ENCODE results near the gene C6orf15.
A peak's percentile ranks its signal among the peaks of the same experiment; 100 is the strongest.

Gene C6orf15

DNA sequence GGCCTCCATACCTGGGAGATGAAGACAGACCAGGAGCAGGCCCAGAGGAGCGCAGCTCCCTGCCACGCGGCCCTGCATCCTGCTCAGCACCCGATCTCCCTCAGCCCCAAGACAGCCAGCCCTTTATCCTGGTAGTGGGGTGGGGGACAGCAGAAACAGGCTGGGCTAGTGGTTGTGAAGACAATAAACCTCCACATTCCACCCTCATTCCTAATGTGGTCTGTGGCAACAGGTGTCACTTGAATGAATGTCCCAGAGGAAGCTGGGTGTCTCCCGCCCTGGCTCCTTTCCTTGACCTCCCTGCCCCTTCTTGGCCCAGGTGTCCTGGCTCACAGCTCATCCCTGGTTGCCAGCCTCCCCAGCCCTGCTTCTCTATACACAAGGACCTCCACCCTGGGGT lies at the start of gene C6orf15:
C6orf15 (minus strand) TSS at position 98 of the 400 bp plus-strand sequence; CDS start at position 78, 20 bp downstream.
- no peak for DNase-seq

DNA sequence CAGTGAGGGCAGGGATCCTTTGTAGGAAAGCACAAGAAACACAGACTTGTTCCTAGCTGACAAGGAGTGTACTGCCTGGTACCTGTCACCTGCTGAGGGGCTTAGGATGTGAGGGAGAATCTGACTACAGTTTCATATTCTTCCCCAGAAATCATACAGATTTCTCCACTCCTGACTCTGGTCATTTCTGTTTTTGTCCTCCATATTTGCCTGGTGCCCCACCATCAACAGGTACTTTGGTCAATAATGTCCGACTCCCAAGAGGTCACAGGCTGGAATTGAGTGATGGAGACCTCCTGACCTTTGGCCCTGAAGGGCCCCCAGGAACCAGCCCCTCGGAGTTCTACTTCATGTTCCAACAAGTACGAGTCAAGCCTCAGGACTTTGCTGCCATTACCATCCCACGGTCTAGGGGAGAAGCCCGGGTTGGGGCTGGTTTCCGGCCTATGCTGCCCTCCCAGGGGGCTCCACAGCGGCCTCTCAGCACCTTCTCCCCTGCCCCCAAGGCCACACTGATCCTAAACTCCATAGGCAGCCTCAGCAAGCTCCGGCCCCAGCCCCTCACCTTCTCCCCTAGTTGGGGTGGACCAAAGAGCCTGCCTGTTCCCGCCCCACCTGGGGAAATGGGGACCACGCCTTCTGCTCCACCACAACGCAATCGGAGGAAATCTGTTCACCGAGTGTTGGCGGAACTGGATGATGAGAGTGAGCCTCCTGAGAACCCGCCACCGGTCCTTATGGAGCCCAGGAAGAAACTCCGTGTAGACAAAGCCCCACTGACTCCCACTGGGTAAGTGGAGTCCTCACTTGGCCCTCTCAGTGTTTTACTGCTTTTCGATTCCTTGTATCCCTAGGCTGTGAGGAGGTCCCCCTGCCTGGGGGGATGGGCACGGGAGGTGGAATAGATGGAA lies 49.1 kb upstream of the C6orf15 start:
- no peak for DNase-seq

DNA sequence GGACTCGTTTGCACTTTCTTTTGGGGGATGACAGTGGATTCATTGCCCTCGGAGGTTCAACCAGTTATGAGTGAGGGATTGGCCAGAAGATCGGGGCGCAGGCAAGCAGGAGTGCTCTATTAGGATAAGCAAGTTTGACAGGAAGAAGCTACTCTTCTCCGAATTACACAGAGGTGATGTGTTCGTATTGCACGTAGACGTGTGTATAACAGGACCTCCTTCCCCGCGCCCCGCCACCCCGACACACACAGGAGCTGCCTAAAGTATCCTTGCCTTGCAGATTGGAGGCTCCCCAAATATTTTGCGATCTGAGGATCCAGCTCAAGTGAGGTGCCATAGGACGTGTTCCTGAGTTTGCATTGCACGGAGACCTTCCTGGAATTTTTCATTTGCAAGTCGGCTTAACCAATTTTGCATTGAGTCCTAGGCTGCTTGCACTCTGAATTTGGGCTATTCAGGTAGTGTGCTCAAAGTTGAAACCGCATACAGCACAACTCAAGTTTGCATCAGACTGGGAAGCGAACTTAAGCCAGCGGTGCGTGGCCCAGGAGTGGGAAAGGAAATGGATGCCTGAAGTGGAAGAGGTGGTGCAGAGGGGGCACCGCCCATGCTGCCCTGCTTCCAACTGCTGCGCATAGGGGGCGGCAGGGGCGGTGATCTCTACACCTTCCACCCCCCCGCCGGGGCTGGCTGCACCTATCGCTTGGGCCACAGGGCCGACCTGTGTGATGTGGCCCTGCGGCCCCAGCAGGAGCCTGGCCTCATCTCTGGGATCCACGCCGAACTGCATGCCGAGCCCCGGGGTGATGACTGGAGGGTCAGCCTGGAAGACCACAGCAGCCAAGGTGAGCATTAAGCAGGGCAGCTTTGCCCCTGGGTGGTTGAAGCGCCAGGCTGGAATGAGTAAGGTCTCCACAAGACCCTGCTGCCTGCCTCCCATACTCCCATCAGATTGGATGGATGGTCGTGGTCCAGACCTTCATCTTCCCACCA lies 46.8 kb upstream of the C6orf15 start:
- peak in 1 of 4 experiments; percentile 20 for DNase-seq

DNA sequence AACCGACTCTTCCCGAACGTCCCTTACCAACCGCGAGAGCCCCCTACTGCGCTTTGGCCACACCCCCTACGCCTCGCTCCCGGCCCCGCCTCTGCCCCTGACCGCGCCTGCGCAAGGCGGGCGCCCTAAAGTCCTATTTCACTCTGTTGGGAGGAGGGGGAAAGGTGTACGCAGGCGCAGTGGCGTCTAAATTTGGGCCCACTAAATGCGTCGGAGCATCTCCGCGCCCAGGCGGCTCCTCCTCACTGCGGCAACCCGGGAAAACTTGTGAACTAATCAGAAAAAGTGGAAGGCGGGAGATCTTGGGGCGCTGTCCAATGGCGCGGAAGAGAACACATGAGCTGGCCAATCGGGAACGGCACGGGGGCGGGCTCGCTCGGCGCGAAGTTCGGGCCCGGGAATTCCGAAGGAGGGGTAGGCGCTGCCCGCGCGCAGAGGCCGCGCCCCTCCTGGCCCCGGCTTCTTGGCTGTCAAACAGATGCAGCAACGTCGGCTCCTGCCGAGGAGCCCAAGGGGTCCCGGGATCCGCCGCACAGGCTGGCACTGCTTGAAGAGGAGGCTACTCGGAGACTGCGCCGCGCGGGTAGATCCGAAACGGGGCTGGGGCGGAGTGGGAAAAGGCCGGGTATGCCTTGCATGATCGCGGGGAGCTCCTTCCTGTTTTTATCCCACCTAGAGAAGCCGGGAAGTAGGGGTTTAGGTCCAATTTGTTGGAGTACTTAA lies 45.9 kb upstream of the C6orf15 start, which contains the start of gene TCF19:
TCF19 (plus strand) TSS at position 450 of the 723 bp plus-strand sequence. CDS start 881 bp downstream, outside the sequence.
- peak; percentile 94 to 98 (median 96) for DNase-seq

DNA sequence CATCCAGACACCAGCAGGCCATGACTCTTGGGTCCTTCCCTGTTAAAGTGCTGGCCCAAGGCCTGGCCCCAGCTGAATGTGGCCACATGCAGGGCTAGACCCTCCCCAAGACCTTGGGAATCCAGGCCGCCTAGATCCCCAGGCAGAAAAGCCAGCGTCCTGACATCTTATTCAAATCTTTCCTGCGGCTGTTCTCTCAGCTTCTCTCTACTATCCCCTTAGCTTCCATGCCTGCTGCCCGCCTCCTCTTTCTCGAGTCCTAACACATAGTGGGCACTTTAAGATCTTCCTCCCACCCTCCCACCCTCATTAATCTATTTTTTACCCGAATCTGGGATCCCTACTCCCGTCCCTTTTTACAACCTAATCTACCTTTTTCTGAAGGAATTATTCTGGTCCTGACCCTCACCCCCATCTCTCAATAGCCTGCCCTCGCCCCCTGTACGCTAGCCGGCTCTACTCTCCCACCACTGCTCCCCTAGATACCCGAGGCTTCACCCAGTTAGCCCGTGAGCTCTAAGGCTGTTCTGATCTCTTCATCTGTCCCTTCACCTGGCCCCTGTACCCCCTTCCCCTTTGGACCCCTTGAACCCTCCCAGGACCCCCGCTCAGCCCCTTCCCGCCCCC lies 45.3 kb upstream of the C6orf15 start, which contains the start of gene CCHCR1:
CCHCR1 (minus strand) TSS at position 290 of the 627 bp plus-strand sequence; CDS start at position 88, 202 bp downstream.
- DNase-seq, result no peak

DNA sequence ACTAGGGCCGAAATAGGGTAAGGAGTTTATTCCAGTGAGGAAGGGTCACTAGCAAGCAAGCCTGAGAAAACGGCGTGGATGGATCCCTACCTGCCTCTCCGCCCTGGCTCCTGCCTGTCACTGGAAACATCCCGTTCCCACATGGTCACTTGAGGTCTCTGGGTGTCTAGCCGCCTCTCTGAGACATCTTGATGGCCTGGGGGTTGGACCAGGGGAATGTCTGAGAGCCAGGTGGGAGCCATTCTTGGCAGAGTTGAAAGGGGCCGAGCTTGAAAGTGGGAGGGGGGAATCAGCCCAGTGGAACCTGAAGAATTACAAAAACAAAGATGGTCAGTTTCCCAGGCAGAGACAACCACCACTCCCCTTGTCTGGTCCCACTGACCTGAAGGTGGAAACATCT lies 44.3 kb upstream of the C6orf15 start:
- no peak for DNase-seq

DNA sequence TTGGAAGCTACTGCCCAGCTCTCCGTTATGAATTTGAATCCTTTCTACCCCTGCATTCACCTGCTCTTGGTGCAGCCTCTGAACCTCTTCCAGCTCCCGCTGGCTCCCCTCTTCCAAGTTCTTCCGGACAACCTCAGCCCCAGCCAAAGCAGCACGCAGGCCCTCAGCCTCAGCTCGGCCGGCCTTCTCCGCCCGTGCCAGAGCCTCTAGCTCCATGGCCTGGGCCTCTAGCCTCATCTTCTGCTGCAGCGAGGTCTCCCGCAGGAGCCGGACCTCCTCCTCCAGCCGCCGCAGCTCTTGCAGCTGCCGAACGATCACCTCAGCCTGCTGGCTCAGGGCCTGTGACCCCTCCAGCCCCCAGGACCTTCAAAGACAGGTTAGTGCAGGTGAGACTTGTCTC lies 42.1 kb upstream of the C6orf15 start:
- DNase-seq, result no peak

DNA sequence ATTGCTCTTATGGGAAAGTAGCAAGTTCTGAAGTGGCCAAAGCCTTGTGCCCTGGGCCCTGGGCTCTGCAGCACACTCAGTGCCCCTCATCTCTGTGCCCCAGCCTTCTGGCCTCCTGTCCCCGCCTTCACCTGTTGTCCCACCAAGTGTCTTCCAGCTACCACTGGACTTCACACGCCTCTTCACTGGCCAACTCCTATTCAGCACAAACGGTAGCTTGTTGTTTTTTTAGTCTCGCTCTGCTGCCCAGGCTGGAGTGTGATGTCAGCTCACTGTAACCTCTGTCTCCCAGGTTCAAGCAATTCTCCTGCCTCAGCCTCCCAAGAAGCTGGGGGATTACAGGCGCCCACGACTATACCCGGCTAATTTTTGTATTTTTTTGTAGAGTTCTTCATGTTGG lies 40.4 kb upstream of the C6orf15 start:
- DNase-seq, result no peak

DNA sequence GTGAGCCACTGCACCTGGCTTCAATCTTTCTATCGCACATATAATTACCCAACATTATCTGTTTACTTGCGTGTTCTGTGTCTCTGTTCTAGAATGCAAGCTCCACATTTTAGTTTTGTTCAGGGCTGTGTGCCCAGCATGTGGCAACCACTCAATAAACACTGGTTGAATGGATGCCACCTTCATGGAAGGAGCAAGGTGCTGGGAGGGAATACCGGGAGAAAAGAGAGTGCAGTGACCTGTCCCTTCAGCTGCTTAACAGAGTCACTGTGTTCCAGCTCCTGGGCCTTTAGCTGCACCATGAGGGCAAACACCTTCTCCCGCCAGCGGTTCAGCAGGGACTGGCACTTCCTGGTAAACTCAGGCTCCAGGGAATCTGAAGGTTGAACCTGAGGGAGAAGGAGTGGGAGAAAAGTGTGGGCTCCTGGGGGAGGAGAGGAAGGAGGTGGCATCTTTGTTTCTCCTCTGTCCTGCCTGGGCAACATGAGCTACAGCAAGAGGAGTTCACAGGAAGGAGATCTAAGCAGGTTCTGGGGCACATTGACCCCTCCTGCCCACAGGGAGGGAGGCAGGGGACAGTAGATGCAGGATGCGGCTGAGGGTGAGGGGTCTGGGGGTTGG lies 37.6 kb upstream of the C6orf15 start:
- no peak for DNase-seq

DNA sequence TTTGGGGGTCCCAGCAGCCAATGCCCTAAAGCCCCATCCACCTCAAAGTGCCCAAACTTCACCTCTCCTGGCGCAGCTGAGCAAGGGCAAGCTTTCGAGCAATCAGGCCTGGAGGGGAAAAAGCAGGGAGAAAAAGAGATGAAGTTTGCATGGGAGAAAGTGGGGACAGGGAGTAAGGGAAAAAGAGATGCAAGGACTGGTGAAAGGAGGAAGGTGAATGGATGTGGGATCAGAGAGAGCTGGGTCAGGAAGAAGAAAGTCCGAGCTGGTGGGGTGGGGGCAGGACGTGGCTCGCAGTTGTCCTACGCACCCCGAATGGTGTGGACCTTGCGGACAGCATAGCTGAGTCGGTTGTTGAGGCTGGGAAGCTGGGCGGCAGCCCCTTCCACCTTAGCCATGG lies 33.0 kb upstream of the C6orf15 start:
- DNase-seq, result no peak

DNA sequence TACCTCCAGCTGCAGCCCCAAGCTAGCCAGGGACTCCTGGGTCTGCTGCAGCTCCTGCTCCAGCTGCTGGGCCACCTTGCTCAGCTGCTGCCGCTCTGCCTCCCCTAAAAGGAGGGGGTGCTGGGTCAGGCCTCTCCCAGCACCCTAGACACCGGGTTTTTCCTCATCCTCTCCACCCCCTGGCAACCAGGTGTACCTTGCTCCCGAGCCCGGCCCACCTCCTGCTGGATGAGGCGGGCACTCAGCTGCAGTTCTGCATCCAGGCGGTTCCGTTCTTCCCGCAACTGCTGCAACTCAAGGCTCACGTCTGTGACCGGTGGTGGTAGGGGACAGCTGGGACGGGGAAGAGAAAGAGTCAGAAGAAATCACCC lies 32.6 kb upstream of the C6orf15 start:
- DNase-seq, result no peak

DNA sequence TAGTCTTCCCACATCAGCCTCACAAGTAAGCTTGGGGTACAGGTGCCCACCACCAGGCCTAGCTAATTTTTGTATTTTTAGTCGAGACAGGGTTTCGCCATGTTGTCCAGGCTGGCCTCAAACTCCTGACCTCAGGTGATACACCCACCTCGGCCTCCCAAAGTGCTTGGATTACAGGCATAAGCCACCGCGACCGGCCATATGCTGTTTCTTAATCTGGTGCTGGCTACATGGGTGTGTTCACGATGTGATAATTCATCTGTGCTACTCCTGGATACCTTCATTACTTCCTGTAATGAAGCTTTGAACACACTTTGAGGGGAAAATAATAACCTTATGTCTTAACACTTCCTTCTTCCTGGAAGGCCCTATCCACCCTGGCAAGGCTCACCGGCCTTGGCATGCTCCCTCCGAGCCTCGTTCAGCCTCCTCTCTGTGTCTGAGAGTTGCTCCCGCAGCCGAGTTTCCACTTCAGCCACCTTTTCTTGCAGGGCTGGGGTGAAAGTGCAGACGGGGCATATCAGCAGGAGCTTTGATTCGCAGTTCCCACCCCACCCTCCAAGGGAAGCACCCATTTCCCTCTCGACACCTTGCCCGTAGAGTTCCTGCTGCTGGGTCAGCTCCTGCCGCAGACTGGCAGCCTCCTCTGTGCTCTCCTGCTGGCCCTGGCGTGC lies 32.1 kb upstream of the C6orf15 start:
- DNase-seq, result no peak

DNA sequence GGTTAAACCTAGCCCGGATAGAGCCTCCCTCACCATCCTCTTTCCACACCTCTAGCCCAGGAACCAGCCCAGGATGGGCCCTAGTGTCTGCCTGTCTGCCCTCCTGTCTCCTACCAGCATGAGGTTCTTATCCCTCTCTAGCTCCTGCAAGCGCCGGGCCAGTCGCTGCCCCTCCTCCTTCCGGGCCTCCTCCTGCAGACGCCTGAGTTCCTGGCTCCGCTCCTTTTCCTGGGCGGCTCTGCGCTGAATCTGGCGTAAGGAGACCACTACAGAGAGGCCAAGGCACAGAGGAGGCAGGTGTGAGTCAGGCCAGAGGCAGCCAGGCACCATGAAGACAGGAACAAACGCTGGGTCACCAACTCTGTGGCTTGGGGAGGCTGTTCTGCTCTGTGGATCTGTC lies 30.8 kb upstream of the C6orf15 start:
- DNase-seq, result no peak

DNA sequence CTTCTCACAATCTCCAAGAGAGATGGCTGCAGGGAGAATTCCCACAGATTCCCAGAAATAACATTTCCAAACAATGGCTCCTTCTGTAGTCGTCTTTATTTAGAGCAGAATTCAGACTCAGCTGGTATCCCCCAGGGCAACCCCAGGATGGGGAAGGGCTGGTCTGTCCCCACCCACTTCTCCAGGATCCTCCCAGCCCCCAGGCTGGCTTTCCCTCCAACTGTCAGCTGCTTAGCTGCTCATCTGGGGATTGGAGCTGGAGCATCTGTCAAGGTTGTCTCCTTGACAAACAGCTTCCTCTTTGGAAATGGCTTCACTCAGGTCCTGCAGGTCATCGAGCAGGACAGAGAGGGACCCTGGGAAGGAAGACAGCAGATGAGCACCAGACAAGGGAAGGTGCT lies 30.0 kb upstream of the C6orf15 start:
- DNase-seq, result no peak

DNA sequence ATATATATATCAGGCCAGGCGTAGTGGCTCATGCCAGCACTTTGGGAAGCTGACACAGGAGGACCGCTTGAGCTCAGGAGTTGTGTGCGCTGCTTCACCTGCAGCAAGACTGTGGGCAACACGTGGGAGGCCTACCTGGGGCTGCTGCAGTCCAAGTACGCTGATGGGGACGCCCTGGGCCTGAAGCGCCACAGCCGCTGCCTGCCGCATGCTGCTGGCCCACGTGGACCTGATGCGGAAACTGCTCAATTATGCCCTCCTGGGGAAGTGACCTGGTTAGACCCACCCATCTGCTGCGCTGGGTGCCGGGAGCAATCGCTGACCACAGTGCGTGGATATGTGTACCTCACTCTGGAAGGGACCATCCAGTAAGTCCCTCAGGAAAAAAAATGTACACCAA lies 28.3 kb upstream of the C6orf15 start:
- DNase-seq, result no peak

DNA sequence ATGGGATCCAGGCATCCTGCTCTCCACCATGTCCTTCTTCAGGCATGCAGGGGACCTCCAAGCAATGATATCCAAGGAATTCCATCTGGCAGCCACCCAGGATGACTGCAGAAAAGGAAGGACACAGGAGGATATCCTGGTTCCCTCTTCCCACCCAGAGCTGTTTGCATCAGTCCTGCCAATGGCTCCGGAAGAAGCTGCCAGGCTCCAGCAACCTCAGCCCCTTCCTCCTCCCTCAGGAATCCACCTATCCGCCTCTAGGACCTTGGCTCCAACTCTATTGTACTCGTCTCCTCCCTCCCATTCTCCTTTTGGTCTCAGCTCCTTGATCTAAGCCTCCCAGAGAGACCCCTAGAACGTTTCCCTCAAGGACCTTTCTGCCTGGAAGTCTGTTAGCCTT lies 27.2 kb upstream of the C6orf15 start:
- DNase-seq, result no peak

DNA sequence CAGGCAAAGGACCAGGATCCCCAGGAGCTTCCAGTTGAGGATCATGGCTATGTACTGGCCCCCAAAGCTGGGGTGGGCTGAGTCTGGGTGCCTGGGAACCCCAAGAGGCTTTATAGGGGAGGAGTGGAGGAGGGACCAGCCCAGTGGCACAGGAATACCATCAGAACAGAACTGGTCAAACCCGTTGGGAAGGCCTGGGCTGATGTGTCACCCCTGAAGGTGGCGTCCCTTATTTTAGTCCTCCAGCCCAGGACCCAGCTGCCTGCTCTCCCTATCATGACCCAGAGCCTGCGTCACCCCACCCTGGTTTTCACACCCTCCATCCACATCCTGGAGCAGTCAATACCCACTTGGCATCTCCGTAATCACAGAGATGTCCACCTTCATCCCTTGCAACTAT lies 26.6 kb upstream of the C6orf15 start, which contains the start of gene PSORS1C2:
PSORS1C2 (minus strand) TSS at position 85 of the 400 bp plus-strand sequence; CDS start at position 45, 40 bp downstream.
- DNase-seq, result no peak

DNA sequence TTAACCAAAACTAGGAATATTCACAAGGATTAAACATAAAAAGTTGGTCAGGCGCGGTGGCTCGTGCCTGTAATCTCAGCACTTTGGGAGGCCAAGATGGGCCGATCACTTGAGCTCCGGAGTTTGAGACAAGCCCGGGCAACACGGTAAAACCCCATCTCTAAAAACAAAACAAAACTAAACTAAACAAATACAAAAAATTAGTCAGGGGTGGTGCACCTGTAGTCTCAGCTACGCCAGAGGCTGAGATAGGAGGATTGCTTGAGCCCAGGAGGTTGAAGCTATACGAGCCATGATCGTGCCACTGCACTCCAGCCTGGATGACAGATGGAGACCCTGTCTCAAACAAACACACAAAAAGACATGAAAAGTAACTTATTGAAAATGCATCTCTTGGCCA lies 23.3 kb upstream of the C6orf15 start:
- no peak for DNase-seq

DNA sequence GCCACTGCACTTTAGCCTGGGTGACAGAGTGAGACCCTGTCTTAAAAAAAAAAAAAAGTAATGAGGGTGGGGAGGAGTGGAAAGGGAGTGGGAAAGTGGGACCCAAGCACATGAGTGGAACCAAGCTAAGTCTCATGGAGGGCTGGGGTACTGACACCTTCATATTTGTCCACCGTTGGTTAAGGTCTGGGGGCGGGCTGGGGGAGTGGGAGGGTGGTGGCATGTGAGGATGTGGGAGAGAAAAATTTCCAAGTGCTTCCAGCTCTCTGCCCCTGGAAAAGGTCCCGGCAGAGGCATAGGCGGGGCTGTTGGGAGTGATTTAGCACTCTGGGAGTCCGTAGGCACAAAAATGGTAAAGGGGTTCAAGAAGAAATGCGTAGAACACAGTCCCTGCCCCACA lies 20.4 kb upstream of the C6orf15 start:
- DNase-seq, result no peak

DNA sequence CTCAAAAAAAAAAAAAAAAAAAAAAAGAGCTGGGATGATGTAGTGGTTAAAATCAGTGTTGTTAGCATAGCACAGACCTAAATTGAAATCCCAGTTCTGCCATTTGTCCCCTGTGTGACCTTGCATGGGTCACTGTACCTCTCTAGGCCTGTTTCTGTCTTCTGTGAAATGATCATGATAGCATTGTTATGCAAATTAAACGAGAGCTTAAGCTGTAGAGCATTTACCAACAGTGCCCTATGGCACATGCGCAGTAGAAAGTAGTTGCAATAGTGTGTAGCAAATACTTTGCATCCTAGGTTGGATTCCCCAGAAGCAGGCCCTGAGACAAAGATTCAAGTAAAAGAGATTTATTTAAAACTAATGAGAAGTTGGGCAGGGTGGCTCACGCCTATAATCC lies 19.2 kb upstream of the C6orf15 start:
- no peak for DNase-seq

DNA sequence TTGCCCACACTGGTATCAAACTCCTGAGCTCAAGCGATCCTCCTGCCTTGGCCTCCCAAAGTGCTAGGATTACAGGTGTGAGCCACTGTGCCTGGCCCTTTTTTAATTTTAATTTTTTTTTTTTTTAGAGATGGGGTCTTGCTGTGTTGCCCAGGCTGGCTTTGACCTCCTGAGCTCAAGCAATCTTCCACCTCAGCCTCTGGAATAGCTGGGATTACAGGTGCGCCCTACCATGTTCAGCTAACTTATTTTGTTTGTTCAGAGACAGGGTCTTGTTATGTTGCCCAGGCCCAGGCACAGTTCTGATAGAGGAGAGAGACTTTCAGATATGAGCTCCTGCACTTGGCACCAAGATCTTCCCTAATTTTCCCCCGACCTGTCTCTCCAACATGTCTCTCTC lies 18.4 kb upstream of the C6orf15 start:
- no peak for DNase-seq
